ENCODE results near the gene IFIT1. TPM values are rescaled to one million over a fixed set of nuclear protein-coding genes. Genes with fewer than 3 reads are reported as not detected.
A peak's percentile ranks its signal among the peaks of the same experiment; 100 is the strongest.

IFIT1 gene
- total and polyA plus RNA-seq, 9 of the 15 experiments (the other 6 are each of a cell fraction or from before 2014, with no cell fraction given): 0.03 to 0.40 (median 0.18) TPM

DNA sequence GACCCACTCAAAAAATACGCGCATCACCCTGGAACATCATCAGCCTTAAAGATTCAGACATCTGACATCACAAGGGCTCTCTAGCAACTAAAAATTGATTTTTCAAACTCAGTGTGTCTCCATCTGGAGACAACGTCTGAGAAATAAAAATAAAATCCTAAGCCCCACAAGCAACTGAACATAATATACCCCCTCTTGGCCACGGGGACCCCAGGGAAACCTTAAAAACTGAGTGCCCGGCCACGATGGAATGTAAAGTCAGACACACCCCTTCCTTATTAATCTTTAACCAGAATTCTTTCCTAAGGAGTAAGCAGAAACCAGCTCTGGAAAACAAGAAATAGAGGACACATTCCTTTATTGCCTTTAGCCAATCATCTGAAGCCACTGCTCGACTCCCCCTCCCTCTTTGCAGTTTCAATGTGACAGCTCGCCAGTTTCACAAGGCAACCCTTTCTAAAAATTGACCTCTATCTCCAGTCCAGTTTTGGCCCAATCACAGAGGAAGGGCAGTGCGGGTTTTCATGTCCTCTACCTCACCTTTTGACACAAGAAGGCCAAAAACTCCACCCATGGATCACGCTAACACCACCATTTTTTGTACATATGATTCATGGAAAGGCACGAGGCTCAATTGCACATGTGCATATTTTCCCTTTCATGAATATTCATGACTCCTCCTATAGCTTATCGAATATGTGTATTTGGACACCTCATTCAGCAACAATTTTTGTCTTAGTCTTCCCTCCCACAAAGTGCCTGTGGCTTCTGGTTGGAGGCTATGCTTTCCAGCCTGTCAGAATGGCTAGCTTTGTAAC is 40.4 kb upstream of the IFIT1 start (continued):
- TF ChIP-seq ZBTB40 (IDR thresholded peaks at IDR 0.05): no peak
- TF ChIP-seq ZBTB40 (CRISPR knock-in tag; IDR thresholded peaks at IDR 0.05): no peak
- TF ChIP-seq ATF3 (IDR thresholded peaks at IDR 0.05): no peak
- TF ChIP-seq ATF3 (CRISPR knock-in tag; conservative IDR thresholded peaks at IDR 0.05): 0 out of 2 replicates have a peak, but pooled peaks have one; percentile 35
- no peak for TF ChIP-seq NR2C2 (CRISPR knock-in tag; IDR thresholded peaks at IDR 0.05)
- peak; percentile 15; the same call in 1 of the 2 replicates for TF ChIP-seq NR2C2 (tag; IDR thresholded peaks at IDR 0.05)
- TF ChIP-seq, protein P1, sequence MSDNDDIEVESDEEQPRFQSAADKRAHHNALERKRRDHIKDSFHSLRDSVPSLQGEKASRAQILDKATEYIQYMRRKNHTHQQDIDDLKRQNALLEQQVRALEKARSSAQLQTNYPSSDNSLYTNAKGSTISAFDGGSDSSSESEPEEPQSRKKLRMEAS (CRISPR knock-in tag; IDR thresholded peaks at IDR 0.05): peak; percentile 76
- TF ChIP-seq CBX5 (IDR thresholded peaks at IDR 0.05; ENCODE audit: borderline replicate concordance, low read depth): no peak
- peak in 1 of 2 experiments; percentile 58; a peak in 1 of 4 replicates for TF ChIP-seq TEAD1 (CRISPR knock-in tag; IDR thresholded peaks at IDR 0.05)
- TF ChIP-seq, protein P2, sequence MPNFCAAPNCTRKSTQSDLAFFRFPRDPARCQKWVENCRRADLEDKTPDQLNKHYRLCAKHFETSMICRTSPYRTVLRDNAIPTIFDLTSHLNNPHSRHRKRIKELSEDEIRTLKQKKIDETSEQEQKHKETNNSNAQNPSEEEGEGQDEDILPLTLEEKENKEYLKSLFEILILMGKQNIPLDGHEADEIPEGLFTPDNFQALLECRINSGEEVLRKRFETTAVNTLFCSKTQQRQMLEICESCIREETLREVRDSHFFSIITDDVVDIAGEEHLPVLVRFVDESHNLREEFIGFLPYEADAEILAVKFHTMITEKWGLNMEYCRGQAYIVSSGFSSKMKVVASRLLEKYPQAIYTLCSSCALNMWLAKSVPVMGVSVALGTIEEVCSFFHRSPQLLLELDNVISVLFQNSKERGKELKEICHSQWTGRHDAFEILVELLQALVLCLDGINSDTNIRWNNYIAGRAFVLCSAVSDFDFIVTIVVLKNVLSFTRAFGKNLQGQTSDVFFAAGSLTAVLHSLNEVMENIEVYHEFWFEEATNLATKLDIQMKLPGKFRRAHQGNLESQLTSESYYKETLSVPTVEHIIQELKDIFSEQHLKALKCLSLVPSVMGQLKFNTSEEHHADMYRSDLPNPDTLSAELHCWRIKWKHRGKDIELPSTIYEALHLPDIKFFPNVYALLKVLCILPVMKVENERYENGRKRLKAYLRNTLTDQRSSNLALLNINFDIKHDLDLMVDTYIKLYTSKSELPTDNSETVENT (CRISPR knock-in tag; IDR thresholded peaks at IDR 0.05): no peak
- peak in 1 of 2 experiments; percentile 41; a peak in 2 of 4 replicates for TF ChIP-seq MNT (conservative IDR thresholded peaks at IDR 0.05)
- peak; percentile 62; the same call in 1 of the 2 replicates for TF ChIP-seq L3MBTL2 (IDR thresholded peaks at IDR 0.05)
